ENCODE results near the gene IL1B. TPM values are rescaled to one million over a fixed set of nuclear protein-coding genes. Genes with fewer than 3 reads are reported as not detected.

The IL1B gene
- polyA plus RNA-seq, 1 of the 3 experiments (the other 2 are of a cell fraction): 0.25 TPM

GRCh38 chr2:112828251-112828691 lies 8.3 kb downstream of the IL1B start (continued):
- TF ChIP-seq TCF12 (IDR thresholded peaks at IDR 0.05): no peak
- no peak for TF ChIP-seq NRF1 (IDR thresholded peaks at IDR 0.05; ENCODE audit: low read depth, low read length)
- TF ChIP-seq USF2 (IDR thresholded peaks at IDR 0.05; ENCODE audit: borderline replicate concordance, low read depth, low read length): no peak

DNA sequence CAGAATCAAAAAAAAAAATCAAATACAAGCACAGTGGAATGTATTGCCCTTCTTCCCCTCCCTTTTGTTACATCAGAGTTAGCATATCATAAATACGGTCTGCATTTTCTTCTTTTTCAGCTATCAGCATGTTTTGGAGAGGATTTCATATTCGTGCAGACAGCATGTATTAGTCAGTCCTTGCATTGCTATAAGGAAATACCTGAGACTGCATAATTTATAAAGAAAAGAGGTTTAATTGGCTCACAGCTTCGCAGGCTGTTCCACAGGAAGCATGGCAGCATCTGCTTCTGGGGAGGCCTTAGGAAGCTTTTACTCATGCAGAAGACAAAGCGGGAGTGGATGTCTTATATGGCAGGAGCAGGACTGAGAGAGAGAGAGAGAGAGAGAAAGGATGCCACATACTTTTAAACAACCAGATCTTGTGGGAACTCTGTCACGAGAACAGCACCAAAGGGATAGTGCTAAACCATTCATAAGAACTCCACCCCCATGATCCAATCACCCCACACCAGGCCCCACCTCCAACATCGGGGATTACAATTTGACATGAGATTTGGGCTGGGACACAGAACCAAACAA lies 8.9 kb downstream of the IL1B start:
- Histone ChIP-seq H3K9me2 (no peaks in the 10 kb centered on the region), H3K9me3 (no peaks in the 10 kb centered on the region), H3K27me3 (ENCODE audit: insufficient read depth) (no peaks in the 10 kb centered on the region), H3K36me3 (replicated peaks in 1 of 2; ENCODE audit: control insufficient read depth in 1 of 2, insufficient read depth in 2 of 2, low read length in 1 of 2) (no peaks in the 10 kb centered on the region), H3F3A (replicated peaks; ENCODE audit: insufficient read depth) (no peaks in the 10 kb centered on the region), H3K4me2 (no peak overlapping the region), H3K79me2 (ENCODE audit: insufficient read depth) (no peaks in the 10 kb centered on the region), H4K20me1 (ENCODE audit: insufficient read depth) (no peaks in the 10 kb centered on the region), H3K9ac (no peak overlapping the region), H3K4me3 (ENCODE audit: low read depth in 2 of 2, low read length in 1 of 2) (no peak overlapping the region), H2AFZ (ENCODE audit: low read depth) (no peak overlapping the region), H3K4me1 (ENCODE audit: control insufficient read depth in 1 of 2, insufficient read depth in 2 of 2, low read depth in 1 of 2, low read length in 1 of 2) (no peaks in the 10 kb centered on the region; a peak in 1 of 4 replicates), H3K27ac (ENCODE audit: low read depth in 2 of 2, low read length in 1 of 2) (no peak overlapping the region)
- ChIA-PET CTCF (interaction anchor here (0.7 kb wide), 1 partner anchor 11 kb away, joined by 3 read pairs; no protein-coding TSS in a partner anchor), POLR2A (no interaction called here)
- no peak for TF ChIP-seq TEAD4 (IDR thresholded peaks at IDR 0.05; ENCODE audit: borderline replicate concordance, insufficient read depth)
- TF ChIP-seq ELF1 (IDR thresholded peaks at IDR 0.05): no peak
- TF ChIP-seq RXRA (IDR thresholded peaks at IDR 0.05; ENCODE audit: borderline replicate concordance, low read depth): no peak
- TF ChIP-seq SIN3A (IDR thresholded peaks at IDR 0.05; ENCODE audit: borderline replicate concordance, low read depth, low read length): no peak
- no peak for DNase-seq
- 23% methylated on average over 6 of the region's 6 CpGs for WGBS (ENCODE audit: low lambda C conversion rate)

DNA sequence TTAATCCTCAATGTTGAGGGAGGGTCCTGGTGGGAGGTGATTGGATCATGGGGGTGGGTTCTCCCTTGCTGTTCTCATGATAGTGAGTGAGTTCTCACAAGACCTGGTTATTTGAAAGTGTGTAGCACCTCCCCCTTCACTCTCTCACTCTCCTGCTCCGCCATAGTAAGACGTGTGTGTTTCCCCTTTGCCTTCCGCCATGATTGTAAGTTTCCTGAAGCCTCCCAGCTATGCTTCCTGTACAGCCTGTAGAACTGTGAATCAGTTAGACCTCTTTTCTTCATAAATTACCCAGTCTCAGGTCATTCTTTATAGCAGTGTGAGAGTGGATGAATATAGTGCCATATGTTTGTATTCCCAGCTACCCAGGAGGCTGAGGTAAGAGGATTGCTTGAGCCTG lies 9.6 kb downstream of the IL1B start:
- H3K9ac ChIP-seq: no peak overlapping the region
- no peak overlapping the region for H3K27ac ChIP-seq (ENCODE audit: low read depth in 2 of 2, low read length in 1 of 2)
- ChIA-PET CTCF (no interaction called here), POLR2A (no interaction called here)
- 53% methylated on average over 3 of the region's 3 CpGs for WGBS (ENCODE audit: low lambda C conversion rate)
- no peak overlapping the region for H3K4me2 ChIP-seq
- H3K4me1 ChIP-seq (ENCODE audit: control insufficient read depth in 1 of 2, insufficient read depth in 2 of 2, low read depth in 1 of 2, low read length in 1 of 2): no peaks in the 10 kb centered on the region; a peak in 1 of 4 replicates
- H3K4me3 ChIP-seq (ENCODE audit: low read depth in 2 of 2, low read length in 1 of 2): no peak overlapping the region
- TF ChIP-seq, protein P1, sequence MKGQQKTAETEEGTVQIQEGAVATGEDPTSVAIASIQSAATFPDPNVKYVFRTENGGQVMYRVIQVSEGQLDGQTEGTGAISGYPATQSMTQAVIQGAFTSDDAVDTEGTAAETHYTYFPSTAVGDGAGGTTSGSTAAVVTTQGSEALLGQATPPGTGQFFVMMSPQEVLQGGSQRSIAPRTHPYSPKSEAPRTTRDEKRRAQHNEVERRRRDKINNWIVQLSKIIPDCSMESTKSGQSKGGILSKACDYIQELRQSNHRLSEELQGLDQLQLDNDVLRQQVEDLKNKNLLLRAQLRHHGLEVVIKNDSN (IDR thresholded peaks at IDR 0.05; ENCODE audit: borderline replicate concordance, low read depth): no peak
- no peak for TF ChIP-seq EZH2phosphoT487 (IDR thresholded peaks at IDR 0.05; ENCODE audit: borderline replicate concordance, low read depth)
- no peak for TF ChIP-seq YY1 (IDR thresholded peaks at IDR 0.05; ENCODE audit: low read depth)
- TF ChIP-seq EP300 (IDR thresholded peaks at IDR 0.05; ENCODE audit: borderline replicate concordance in 1 of 2, low read depth in 1 of 2, low read length in 1 of 2): no peak
- no peak for TF ChIP-seq SIN3A (IDR thresholded peaks at IDR 0.05; ENCODE audit: borderline replicate concordance, low read depth, low read length)
- no peak for TF ChIP-seq REST (IDR thresholded peaks at IDR 0.05; ENCODE audit: low read depth, low read length)
- no peak for TF ChIP-seq FOSL2 (IDR thresholded peaks at IDR 0.05; ENCODE audit: borderline replicate concordance, low read depth)
- TF ChIP-seq, protein P2, sequence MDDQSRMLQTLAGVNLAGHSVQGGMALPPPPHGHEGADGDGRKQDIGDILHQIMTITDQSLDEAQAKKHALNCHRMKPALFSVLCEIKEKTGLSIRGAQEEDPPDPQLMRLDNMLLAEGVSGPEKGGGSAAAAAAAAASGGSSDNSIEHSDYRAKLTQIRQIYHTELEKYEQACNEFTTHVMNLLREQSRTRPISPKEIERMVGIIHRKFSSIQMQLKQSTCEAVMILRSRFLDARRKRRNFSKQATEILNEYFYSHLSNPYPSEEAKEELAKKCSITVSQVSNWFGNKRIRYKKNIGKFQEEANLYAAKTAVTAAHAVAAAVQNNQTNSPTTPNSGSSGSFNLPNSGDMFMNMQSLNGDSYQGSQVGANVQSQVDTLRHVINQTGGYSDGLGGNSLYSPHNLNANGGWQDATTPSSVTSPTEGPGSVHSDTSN (IDR thresholded peaks at IDR 0.05): no peak
- TF ChIP-seq MEF2A (IDR thresholded peaks at IDR 0.05; ENCODE audit: borderline replicate concordance, low read depth): no peak
- TF ChIP-seq, protein P3, sequence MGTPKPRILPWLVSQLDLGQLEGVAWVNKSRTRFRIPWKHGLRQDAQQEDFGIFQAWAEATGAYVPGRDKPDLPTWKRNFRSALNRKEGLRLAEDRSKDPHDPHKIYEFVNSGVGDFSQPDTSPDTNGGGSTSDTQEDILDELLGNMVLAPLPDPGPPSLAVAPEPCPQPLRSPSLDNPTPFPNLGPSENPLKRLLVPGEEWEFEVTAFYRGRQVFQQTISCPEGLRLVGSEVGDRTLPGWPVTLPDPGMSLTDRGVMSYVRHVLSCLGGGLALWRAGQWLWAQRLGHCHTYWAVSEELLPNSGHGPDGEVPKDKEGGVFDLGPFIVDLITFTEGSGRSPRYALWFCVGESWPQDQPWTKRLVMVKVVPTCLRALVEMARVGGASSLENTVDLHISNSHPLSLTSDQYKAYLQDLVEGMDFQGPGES (IDR thresholded peaks at IDR 0.05; ENCODE audit: low read depth, low read length): no peak
- no peak for TF ChIP-seq SMC3 (IDR thresholded peaks at IDR 0.05; ENCODE audit: low read depth, low read length)
- TF ChIP-seq NRF1 (IDR thresholded peaks at IDR 0.05; ENCODE audit: low read depth, low read length): no peak
- no peak for TF ChIP-seq MXI1 (IDR thresholded peaks at IDR 0.05; ENCODE audit: low read depth, low read length)
- no peaks in the 10 kb centered on the region for H3F3A ChIP-seq (replicated peaks; ENCODE audit: insufficient read depth)
- H3K9me2 ChIP-seq: no peaks in the 10 kb centered on the region
- no peaks in the 10 kb centered on the region for H3K9me3 ChIP-seq
- no peaks in the 10 kb centered on the region for H3K36me3 ChIP-seq (replicated peaks in 1 of 2; ENCODE audit: control insufficient read depth in 1 of 2, insufficient read depth in 2 of 2, low read length in 1 of 2)
- no peaks in the 10 kb centered on the region for H4K20me1 ChIP-seq (ENCODE audit: insufficient read depth)
- no peaks in the 10 kb centered on the region for H3K79me2 ChIP-seq (ENCODE audit: insufficient read depth)
- no peaks in the 10 kb centered on the region for H3K27me3 ChIP-seq (ENCODE audit: insufficient read depth)
- DNase-seq: no peak
- H2AFZ ChIP-seq (ENCODE audit: low read depth): no peak overlapping the region
